ENCODE results near the gene CREB3.

Gene CREB3

DNA sequence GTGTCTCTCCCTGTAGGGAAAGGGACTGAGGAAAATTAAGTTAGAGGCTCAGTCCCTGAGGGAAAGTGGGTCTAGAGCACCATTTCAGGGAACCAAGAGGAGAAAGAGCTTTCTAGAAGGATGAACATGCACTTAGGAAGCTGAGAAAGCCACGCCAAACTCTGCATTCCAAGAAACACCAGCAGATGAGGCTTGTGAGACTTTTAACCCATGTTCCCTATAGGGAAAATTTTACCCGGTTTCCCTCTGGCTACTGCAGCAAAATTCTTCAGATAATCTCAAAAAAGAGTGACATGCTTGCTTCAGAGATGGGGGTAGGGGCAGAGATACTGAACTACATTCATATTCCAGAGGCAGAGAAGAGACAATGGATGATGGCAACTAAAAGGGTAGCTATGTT lies 9.0 kb upstream of the CREB3 start:
- no peak overlapping the region for H3K27ac ChIP-seq

GRCh38 chr9:35723908-35724307 lies 8.6 kb upstream of the CREB3 start:
- DNase-seq (ENCODE audit: low read depth, low spot score): no peak

More for the DNA sequence above, 9.0 kb upstream of the CREB3 start:
- DNase-seq (ENCODE audit: low read depth, low spot score): no peak

DNA sequence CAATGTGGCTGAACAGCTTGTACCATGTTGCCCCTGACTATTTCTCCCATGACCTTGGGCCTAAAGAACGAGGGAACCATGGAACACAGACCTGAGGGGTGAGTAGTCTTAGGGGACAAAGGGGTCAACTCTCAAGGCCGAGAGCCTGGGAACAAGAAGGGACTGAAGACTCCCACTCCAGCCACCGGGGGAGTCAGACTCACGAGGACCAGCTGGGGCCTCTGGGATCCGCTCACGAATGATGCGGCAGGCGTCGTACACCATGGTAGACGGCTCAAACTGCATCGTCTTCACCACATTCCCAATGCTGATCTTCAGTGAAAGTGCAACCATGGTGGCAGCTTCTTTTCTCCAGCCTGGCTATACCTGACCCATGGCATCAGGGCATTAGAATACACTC lies 7.1 kb upstream of the CREB3 start:
- DNase-seq (ENCODE audit: low read depth, low spot score): no peak
- no peak overlapping the region for H3K27ac ChIP-seq

More at GRCh38 chr9:35723908-35724307, 8.6 kb upstream of the CREB3 start:
- H3K27ac ChIP-seq: no peak overlapping the region

GRCh38 chr9:35726931-35727330 lies 5.5 kb upstream of the CREB3 start:
- peak overlapping the region; percentile 96 for H3K27ac ChIP-seq
- DNase-seq (ENCODE audit: low read depth, low spot score): no peak

DNA sequence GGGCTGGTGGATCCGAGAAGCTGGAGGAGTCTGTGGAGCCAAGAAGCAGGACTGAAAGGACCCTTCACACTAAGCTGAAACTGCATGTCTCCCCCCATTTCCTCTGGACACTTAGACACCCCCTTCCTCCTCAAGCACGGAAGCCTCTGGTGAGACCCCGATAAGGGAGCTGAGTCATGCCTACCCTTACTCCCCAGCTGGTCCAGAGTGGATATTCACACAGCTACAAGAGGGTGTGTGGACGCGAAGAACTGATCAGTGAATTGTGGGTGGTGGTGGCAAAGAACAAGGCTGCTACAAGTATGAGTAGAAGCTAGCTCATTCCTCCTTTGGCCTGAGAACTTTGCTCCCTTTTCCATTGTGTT lies 4.8 kb upstream of the CREB3 start:
- peak overlapping the region; percentile 96 for H3K27ac ChIP-seq

GRCh38 chr9:35728041-35728971 lies 4.2 kb upstream of the CREB3 start:
- peak overlapping the region; percentile 96 for H3K27ac ChIP-seq
- DNase-seq (ENCODE audit: low read depth, low spot score): no peak

More for the DNA sequence above, 4.8 kb upstream of the CREB3 start:
- no peak for DNase-seq (ENCODE audit: low read depth, low spot score)

GRCh38 chr9:35729101-35729500 lies 3.4 kb upstream of the CREB3 start:
- no peak for DNase-seq (ENCODE audit: low read depth, low spot score)
- H3K27ac ChIP-seq: peak overlapping the region; percentile 96

DNA sequence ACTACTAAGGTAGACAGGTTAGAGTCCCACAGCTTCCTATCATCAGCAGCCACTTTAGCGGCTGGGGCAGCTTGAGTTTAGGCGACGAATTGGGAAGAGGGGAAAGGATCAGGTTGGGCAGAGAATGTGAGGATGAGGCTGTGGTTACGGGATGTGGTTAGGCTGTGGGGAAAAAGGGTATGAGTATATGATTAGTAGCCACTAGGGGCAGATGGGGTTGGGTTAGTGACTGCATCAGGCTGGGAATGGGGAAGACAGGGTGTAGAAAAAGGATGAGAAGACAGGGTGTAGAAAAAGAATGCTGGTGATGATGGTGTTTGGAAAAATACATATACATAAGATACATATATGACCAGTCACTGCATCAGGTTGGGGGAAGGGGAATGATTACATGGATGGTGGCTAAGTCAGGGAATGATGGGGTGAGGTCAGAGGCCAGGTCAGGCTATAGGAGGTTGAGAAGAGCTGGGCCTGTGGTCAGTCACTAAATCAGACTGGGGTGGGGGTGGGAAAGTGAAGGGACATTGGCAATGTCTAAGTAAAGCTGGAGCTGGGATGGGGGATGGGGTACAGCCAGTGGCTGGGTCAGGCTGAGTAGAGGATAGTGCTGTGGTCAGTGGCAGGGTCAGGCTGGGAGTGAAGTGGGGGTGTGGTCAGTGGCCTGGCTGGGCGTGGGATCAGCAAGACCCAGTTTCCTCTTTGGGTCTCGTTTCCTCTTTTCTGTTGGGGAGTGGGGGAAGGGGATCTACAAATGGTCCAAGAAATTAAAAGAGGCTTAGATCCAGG lies 2.6 kb upstream of the CREB3 start:
- no peak for DNase-seq (ENCODE audit: low read depth, low spot score)
- peak overlapping the region; percentile 96 for H3K27ac ChIP-seq

- no peak for DNase-seq (ENCODE audit: low read depth, low spot score)
- peak overlapping the region; percentile 96 for H3K27ac ChIP-seq
These were observed 2.0 kb upstream of the CREB3 start for GRCh38 chr9:35730486-35730854.

- peak overlapping the region; percentile 96 for H3K27ac ChIP-seq
- DNase-seq (ENCODE audit: low read depth, low spot score): no peak
These were observed 866 bp upstream of the CREB3 start for GRCh38 chr9:35731415-35732184.

GRCh38 chr9:35732800-35733541 lies 505 bp downstream of the CREB3 start:
- peak; percentile 65 for DNase-seq (ENCODE audit: low read depth, low spot score)
- H3K27ac ChIP-seq: peak overlapping the region; percentile 96

GRCh38 chr9:35734096-35734495 lies 1.6 kb downstream of the CREB3 start:
- H3K27ac ChIP-seq: peak overlapping the region; percentile 96
- DNase-seq (ENCODE audit: low read depth, low spot score): no peak

GRCh38 chr9:35736201-35736633 lies 3.8 kb downstream of the CREB3 start:
- no peak for DNase-seq (ENCODE audit: low read depth, low spot score)
- no peak overlapping the region for H3K27ac ChIP-seq

- H3K27ac ChIP-seq: no peak overlapping the region
These were observed 4.7 kb downstream of the CREB3 start for GRCh38 chr9:35737143-35737542.

DNA sequence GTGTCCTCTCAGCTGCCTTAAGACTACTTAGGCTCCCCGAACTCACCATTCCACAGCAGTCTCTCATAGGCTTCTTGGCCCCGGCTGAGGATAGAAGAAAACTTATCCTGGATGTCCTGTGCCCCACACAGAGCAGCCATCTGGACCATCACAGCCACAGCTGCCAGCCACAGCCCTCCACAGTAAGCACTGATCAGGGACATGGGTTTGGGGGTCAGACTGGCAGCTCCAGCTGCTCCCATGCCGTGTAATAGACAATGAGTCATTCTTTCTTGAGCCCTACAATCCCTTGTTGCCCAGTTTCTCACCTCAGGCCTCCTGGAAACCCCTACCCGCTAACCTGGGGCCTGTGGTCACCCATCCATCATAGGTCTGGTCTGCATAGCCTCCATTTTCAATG lies 5.7 kb downstream of the CREB3 start:
- no peak for DNase-seq (ENCODE audit: low read depth, low spot score)
- no peak overlapping the region for H3K27ac ChIP-seq

More at GRCh38 chr9:35737143-35737542, 4.7 kb downstream of the CREB3 start:
- DNase-seq (ENCODE audit: low read depth, low spot score): no peak

DNA sequence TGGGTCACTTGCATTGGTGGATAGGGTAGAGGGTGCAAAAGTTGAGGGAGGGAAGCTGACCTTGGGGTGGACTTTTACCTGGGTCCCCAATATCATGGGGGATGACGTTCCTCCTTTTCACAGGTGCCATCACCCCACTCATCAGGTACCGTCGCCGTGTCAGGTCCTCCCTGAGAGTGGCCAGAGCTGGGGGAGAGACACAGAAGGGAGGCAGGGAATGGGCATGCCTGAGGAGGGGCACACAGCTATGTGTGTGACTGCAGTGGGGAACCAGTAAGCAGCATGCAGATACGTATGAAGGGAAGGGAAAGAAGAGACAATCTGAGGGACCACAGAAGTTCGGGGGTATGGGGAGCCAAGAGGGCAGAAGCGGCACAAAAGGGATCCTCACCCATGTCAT lies 6.5 kb downstream of the CREB3 start:
- DNase-seq (ENCODE audit: low read depth, low spot score): no peak
- no peak overlapping the region for H3K27ac ChIP-seq

GRCh38 chr9:35740243-35740642 lies 7.8 kb downstream of the CREB3 start:
- no peak for DNase-seq (ENCODE audit: low read depth, low spot score)
- H3K27ac ChIP-seq: no peak overlapping the region

DNA sequence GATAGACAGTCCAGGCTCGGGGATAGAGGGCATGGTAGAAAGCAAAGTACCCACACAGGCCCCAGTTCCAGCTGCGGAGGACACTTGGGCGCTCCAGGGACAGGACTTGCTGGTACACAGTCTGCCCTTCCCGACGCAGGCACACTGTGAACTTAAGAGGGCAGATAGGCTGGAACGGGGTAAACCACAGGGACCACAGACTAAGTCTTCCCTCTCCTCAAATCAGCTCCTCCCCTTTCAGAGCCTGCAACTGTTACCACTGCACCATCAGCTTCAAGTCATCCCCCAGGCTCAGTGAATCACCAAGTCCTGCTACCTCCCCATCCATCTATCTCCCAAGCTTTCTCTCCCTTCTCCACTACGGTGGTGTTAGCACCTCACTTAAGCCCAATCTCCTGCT lies 9.3 kb downstream of the CREB3 start:
- no peak for DNase-seq (ENCODE audit: low read depth, low spot score)
- H3K27ac ChIP-seq: no peak overlapping the region

GRCh38 chr9:35743452-35743851 lies 11.0 kb downstream of the CREB3 start:
- no peak overlapping the region for H3K27ac ChIP-seq
- DNase-seq (ENCODE audit: low read depth, low spot score): no peak

All from epithelial cell of prostate (primary cell).